Activated naive CD8-positive, alpha-beta T cell treated with anti-CD3 and anti-CD28 coated beads for 36 hours (primary cell): ENCODE results near the gene TIGD2. TPM values are rescaled to one million over a fixed set of nuclear protein-coding genes. Genes with fewer than 3 reads are reported as not detected.
"Not testable (repeated sequence)": the region's sequence is repeated elsewhere in the genome, so short reads cannot be mapped to it uniquely, and the experiment has no call there.

Experiments
- DNase-seq: peaks from one replicate; pipeline ENCODE4 v3.0.0; 2021
- H3K27ac Mint-ChIP-seq: one replicate; pipeline ENCODE4 v1.8.0; 2022; ENCODE audit warnings: mild to moderate bottlenecking, moderate library complexity, mixed read lengths
- H3K27me3 Mint-ChIP-seq: one replicate; pipeline ENCODE4 v1.8.0; 2022; ENCODE audit warnings: mild to moderate bottlenecking, mixed read lengths
- H3K36me3 Mint-ChIP-seq: one replicate; pipeline ENCODE4 v1.8.0; 2021; ENCODE audit warnings: mild to moderate bottlenecking, mixed read lengths
- H3K4me1 Mint-ChIP-seq: one replicate; pipeline ENCODE4 v1.8.0; 2021; ENCODE audit warnings: mixed read lengths
- H3K4me3 Mint-ChIP-seq: one replicate; pipeline ENCODE4 v1.8.0; 2022; ENCODE audit warnings: mild to moderate bottlenecking, moderate library complexity, mixed read lengths
- H3K9me3 Mint-ChIP-seq: one replicate; pipeline ENCODE4 v1.8.0; 2022; ENCODE audit warnings: mixed read lengths
- total RNA-seq, 2 experiments: library from RNA; stranded (reverse); gene quantifications; one replicate each; pipeline ENCODE4 v1.2.3, GENCODE V29; 2021

TIGD2 gene
- total RNA-seq, 2 experiments from 2014 or later: 3.2 to 3.6 TPM

DNA sequence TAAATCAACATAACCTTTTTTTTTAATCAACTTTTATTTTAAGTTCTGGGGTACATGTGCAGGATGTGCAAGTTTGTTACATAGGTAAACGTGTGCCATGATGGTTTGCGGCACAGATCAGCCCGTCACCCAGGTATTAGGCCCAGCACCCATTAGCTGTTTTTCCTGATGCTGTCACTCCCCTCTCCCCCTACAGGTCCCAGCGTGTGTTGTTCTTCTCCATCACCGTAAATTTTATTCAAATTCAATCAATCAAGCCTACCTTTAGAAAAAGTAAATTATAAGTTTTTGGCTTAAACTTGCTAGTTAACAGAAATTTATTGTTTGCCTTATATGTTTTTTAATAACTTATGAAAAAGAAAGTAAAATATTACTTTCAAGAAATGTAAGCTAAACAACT is 25.9 kb downstream of the TIGD2 start:
- H3K4me1 Mint-ChIP-seq: no peaks in the 10 kb centered on the region
- H3K4me3 Mint-ChIP-seq: no peak overlapping the region
- no peaks in the 10 kb centered on the region for H3K36me3 Mint-ChIP-seq
- no peaks in the 10 kb centered on the region for H3K27me3 Mint-ChIP-seq
- no peaks in the 10 kb centered on the region for H3K9me3 Mint-ChIP-seq
- H3K27ac Mint-ChIP-seq: no peak overlapping the region
- no peak for DNase-seq

DNA sequence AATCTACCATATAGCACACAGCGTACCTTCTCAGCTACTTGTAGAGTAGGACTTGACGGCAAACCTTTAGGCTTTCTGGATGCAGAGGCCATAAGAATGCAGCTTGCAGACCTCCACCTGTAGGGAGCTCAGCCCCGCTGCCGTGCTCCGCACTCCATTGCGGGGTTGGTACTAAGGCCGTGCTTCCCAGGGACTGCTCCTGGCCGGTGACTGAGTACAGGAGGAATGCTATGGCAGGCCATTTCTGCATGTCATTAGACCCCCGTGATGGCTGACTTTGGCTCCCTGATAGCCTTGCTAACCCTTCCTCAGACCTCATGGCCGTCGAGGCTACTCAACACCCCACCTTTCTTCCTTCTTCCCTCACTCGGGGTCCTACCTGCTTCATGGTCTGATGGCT is 26.4 kb downstream of the TIGD2 start:
- Mint-ChIP-seq H3K27ac (no peak overlapping the region), H3K27me3 (no peaks in the 10 kb centered on the region)

GRCh38 chr4:89140168-89140759 is 28.9 kb downstream of the TIGD2 start:
- Mint-ChIP-seq H3K27me3 (no peaks in the 10 kb centered on the region), H3K4me3 (no peak overlapping the region), H3K36me3 (no peaks in the 10 kb centered on the region), H3K4me1 (no peaks in the 10 kb centered on the region), H3K9me3 (no peaks in the 10 kb centered on the region), H3K27ac (no peak overlapping the region)
- DNase-seq: no peak

More for the DNA sequence above, 26.4 kb downstream of the TIGD2 start:
- Mint-ChIP-seq H3K36me3 (no peaks in the 10 kb centered on the region), H3K9me3 (no peaks in the 10 kb centered on the region), H3K4me1 (no peaks in the 10 kb centered on the region), H3K4me3 (no peak overlapping the region)
- DNase-seq: no peak

DNA sequence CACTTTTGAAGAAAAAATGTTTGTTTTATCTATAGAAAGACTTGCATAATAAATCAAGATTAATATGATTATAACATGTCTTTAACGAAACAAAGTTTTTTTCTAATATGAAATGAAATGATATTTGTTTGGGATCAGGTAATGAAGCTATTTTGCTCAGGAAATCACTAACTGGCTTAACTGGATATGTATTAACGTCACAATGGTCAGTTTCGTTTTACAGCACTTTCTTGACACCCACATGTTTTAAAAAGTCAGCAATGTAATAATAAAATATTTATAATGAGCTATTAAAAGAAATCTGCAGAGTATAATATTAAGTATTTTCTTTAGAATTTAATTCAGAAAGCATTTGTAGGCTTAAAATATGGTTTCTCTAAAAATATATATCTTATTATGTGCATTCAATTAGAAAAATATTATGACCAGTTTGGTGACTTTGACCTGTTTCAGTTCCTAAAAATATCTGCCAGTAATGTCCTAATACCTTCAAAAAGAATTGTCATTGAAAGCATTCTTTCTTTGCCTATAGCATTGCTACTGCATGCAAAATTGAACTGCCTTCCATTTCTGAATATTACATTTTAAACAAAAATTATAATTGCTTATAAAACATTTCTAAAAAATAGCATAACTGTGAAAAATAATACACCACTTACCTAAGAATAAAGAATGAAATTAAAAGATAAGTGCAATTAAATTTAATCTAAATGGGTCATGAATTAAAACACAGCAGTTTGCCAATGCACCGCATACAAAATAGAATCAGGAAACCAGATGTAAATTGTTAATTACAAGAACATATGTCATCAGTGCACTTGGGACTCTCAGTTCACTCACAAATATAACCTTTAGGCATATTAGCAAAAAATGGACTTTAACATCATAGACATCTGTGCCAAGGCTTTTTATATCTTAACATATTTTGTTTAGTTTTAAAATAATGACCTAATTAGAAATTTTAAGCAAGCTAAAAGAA is 31.6 kb downstream of the TIGD2 start:
- Mint-ChIP-seq H3K36me3 (no peaks in the 10 kb centered on the region), H3K27me3 (no peaks in the 10 kb centered on the region), H3K4me1 (no peaks in the 10 kb centered on the region), H3K9me3 (no peaks in the 10 kb centered on the region), H3K27ac (no peak overlapping the region), H3K4me3 (no peak overlapping the region)
- DNase-seq: no peak

GRCh38 chr4:89144652-89145051 is 33.3 kb downstream of the TIGD2 start:
- H3K27ac Mint-ChIP-seq, H3K27me3 Mint-ChIP-seq, H3K4me1 Mint-ChIP-seq, H3K36me3 Mint-ChIP-seq, H3K4me3 Mint-ChIP-seq, H3K9me3 Mint-ChIP-seq, DNase-seq: not testable (repeated sequence)

DNA sequence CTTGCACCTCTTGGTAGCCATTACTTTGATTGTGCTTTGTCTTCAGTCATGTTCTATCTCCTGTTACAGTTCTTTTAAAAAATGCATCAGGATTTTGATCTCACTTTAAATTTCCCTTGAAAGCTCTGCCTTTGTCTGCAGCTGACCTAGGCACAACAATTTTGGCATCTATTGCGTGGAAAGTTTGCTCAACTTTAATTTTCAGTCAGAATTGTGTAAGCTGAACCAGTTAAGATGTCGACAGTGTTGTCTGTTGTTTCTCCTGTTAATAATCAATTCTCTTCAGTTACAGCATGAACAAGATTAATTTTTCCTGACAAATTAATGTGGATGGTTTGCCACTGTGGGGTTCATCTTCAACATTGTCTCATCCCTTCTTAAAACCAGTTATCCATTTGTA is 34.9 kb downstream of the TIGD2 start:
- H3K36me3 Mint-ChIP-seq: no peaks in the 10 kb centered on the region
- H3K9me3 Mint-ChIP-seq: peaks cover 4% of the 10 kb centered on the region
- no peaks in the 10 kb centered on the region for H3K4me1 Mint-ChIP-seq
- no peak for DNase-seq
- H3K27me3 Mint-ChIP-seq: no peaks in the 10 kb centered on the region
- no peak overlapping the region for H3K4me3 Mint-ChIP-seq
- H3K27ac Mint-ChIP-seq: no peak overlapping the region

GRCh38 chr4:89152972-89153371 is 41.6 kb downstream of the TIGD2 start:
- no peak for DNase-seq
- no peak overlapping the region for H3K27ac Mint-ChIP-seq
- no peaks in the 10 kb centered on the region for H3K36me3 Mint-ChIP-seq
- H3K27me3 Mint-ChIP-seq: peaks cover 3% of the 10 kb centered on the region
- H3K4me1 Mint-ChIP-seq: no peaks in the 10 kb centered on the region
- H3K4me3 Mint-ChIP-seq: no peak overlapping the region
- H3K9me3 Mint-ChIP-seq: peaks cover 7% of the 10 kb centered on the region

DNA sequence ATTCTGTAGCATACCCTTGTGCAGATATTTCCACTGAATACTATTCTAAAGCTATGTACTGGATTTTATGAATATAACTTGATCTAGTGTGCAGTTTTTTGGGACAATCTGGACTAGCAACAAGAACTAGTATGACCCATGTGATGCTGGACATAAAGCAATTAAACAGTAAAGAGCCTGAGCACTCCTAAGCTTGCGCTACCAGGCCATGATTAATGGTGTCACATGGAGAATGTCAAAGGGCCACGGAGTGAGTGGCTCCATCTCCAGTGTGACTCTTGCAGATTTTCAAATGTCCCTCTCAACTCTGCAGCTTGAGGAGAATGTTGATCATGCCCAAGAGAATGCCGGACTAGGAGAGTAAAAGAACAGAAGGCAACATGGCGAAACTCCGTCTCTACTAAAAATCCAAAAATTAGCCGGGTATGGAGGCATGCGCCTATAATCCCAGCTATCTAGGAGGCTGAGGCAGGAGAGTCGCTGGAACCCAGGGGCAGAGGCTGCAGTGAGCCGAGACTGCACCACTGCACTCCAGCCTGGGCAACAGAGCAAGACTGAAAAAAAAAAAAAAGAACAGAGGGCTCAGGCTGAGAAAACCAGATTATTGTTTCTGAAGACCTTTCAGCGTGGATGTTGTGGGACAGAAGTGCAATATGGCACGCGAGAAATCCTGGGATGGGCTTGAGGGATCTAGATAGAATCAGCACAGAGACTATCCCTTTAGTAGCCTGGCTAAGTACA is 45.0 kb downstream of the TIGD2 start:
- Mint-ChIP-seq H3K4me3 (no peak overlapping the region), H3K9me3 (peaks cover 4% of the 10 kb centered on the region), H3K36me3 (no peaks in the 10 kb centered on the region), H3K27ac (no peak overlapping the region), H3K4me1 (no peaks in the 10 kb centered on the region), H3K27me3 (peaks cover 4% of the 10 kb centered on the region)
- no peak for DNase-seq

DNA sequence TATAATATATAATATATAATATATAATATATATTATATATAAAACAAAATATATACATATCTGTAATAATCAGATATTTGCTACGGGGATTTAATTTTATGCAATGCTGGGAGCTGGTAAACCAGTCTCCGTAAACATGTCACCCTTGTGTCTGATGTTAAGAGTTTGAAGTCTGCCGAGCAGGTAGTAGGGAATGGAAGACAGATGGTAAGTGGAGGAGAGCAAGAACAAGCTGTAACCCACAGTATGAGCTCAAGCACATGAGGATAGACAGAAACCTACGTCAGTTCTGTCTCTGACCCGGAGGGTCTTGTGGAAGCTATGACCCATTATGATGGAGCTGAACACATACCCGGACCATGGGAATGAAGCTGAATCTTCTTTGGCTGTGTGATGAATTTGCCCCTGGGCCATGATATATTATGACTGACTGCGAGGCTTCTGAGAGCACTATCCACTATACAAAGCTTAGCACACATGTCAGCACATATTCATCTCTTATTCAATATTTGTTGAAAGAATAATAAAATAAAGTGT is 46.2 kb downstream of the TIGD2 start:
- Mint-ChIP-seq H3K27ac (no peak overlapping the region), H3K27me3 (peaks cover 4% of the 10 kb centered on the region), H3K9me3 (no peaks in the 10 kb centered on the region), H3K4me3 (no peak overlapping the region), H3K4me1 (no peaks in the 10 kb centered on the region), H3K36me3 (no peaks in the 10 kb centered on the region)
- no peak for DNase-seq

DNA sequence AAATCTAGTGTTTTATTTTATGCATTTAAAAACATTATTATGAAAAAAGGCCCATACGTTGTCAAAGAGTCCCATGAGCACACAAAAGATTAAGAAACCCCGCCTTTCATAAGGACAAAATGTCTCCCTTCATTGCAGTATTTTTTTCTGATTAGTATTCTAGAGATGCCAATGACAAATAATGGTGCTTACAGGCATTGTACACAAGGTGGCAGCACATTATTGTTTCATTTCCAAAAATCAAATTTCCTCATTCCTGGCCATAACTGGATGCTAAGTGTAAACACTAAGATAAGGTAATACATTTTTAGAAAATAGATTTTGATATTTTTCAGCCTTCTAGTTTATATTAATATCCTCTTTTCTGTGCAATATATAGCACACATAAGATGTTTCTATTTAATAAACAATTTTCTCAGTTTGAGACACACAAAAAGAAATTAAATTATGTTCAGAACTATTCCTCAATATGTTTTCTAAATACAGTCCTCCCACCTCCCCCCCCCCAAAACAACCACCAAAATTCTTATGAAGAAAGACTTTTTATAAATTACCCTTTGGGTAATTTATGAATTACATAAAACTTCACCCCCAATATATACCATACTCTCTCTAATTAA is 47.7 kb downstream of the TIGD2 start:
- Mint-ChIP-seq H3K9me3 (no peaks in the 10 kb centered on the region), H3K27me3 (peaks cover 9% of the 10 kb centered on the region), H3K4me1 (no peaks in the 10 kb centered on the region), H3K4me3 (no peak overlapping the region), H3K36me3 (no peaks in the 10 kb centered on the region), H3K27ac (no peak overlapping the region)
- no peak for DNase-seq

- H3K36me3 Mint-ChIP-seq: no peaks in the 10 kb centered on the region
- H3K27ac Mint-ChIP-seq: no peak overlapping the region
- no peaks in the 10 kb centered on the region for H3K9me3 Mint-ChIP-seq
- H3K27me3 Mint-ChIP-seq: peaks cover 14% of the 10 kb centered on the region
- no peaks in the 10 kb centered on the region for H3K4me1 Mint-ChIP-seq
- DNase-seq: no peak
- H3K4me3 Mint-ChIP-seq: no peak overlapping the region
Observed at GRCh38 chr4:89160806-89161205, 49.5 kb downstream of the TIGD2 start.

DNA sequence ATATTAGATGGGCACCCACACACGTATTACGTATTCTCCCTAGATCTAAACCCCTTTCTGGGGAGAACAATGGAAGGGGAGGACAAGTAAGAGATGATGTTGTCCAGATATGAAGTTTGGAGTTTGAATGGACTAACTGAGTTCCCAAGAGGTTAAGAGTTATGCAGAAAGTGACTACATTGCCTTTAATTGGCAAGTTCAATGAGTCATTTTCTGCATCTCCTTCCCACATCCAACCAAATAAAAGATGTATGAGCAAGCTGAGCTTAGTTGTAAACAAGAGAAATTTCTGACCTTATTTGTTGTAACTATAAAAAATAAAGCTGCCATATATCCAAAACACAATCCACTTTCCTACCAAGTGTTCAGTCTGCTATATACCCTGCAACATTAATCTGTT is 50.5 kb downstream of the TIGD2 start:
- no peak overlapping the region for H3K27ac Mint-ChIP-seq
- no peak overlapping the region for H3K4me3 Mint-ChIP-seq

DNA sequence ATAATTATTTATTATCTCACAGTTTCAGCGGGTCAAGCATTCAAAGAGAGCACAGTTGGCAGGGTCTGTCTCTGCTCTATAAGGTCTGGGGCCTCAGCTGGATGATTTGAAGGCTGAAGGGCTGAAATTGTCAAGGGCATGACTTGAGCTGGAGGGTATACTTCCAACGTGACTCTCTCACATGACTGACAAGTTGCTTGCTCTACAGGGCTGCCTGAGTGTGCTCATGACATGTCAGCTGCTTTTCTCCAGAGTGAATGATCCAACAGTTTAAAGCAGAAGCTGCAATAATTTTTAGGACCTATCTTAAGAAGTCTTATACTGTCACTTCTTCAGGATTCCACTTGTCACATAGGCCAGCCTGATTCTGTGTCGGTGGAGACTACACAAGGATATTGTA is 51.2 kb downstream of the TIGD2 start:
- H3K9me3 Mint-ChIP-seq: no peaks in the 10 kb centered on the region
- no peaks in the 10 kb centered on the region for H3K4me1 Mint-ChIP-seq
- no peaks in the 10 kb centered on the region for H3K36me3 Mint-ChIP-seq
- H3K4me3 Mint-ChIP-seq: no peak overlapping the region
- no peak overlapping the region for H3K27ac Mint-ChIP-seq
- H3K27me3 Mint-ChIP-seq: peaks cover 18% of the 10 kb centered on the region
- DNase-seq: no peak

More for the DNA sequence above, 50.5 kb downstream of the TIGD2 start:
- H3K27me3 Mint-ChIP-seq: peaks cover 18% of the 10 kb centered on the region
- no peak for DNase-seq
- no peaks in the 10 kb centered on the region for H3K9me3 Mint-ChIP-seq
- no peaks in the 10 kb centered on the region for H3K4me1 Mint-ChIP-seq
- no peaks in the 10 kb centered on the region for H3K36me3 Mint-ChIP-seq

DNA sequence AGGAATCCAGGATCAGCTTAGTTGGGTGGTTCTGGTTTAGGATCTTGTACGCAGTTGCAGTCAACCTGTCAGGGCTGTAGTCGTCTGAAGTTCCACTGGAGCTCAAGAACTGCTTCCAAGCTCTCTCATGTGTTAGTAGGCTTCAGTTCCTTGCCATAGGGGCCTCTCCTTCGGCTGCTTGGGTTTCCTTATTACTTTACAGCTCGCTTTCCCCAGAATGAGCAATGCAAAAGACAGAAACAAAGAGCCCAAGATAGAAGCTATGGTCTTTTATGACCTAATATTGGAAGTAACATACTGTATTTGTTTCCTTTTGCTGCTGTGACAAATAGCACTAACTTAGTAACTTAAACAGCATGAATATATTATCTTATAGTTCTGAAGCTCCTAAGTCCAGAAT is 51.7 kb downstream of the TIGD2 start:
- DNase-seq: no peak
- Mint-ChIP-seq H3K27ac (no peak overlapping the region), H3K4me3 (no peak overlapping the region), H3K27me3 (peaks cover 14% of the 10 kb centered on the region), H3K36me3 (no peaks in the 10 kb centered on the region), H3K9me3 (no peaks in the 10 kb centered on the region), H3K4me1 (no peaks in the 10 kb centered on the region)

DNA sequence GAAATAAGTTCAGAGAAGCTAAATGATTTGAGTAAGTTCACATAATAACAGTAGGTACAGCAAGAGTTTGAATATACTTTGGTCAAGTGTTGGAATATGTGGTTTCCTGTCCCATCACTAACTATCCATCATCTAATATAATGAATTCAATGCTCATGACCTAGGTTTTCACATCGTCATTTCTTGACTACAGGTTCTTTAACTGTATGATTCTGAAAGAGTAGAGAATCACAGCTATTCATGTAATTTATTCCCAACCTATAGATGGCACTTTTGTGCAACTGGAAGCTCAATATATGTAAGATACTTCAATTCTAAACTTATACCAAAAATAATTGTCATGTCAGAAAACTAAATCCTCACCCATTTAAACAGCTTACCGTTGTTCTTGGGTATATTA is 53.1 kb downstream of the TIGD2 start:
- Mint-ChIP-seq H3K36me3 (no peaks in the 10 kb centered on the region), H3K9me3 (no peaks in the 10 kb centered on the region), H3K27me3 (peaks cover 13% of the 10 kb centered on the region), H3K27ac (no peak overlapping the region), H3K4me1 (no peaks in the 10 kb centered on the region), H3K4me3 (no peak overlapping the region)
- DNase-seq: no peak
